Retinal pigment epithelial cell (primary cell): ENCODE results near the gene ITPK1.

Source experiments
- DNase-seq: peaks from one replicate; pipeline ENCODE4 v3.0.0-alpha.2; 2010; ENCODE audit warnings: low read depth
- H3K4me3 ChIP-seq: 2 replicates; pipeline ENCODE4 v1.5.1; 2011; ENCODE audit warnings: mild to moderate bottlenecking, low read length, control low read depth, moderate library complexity
- CTCF ChIP-seq: conservative IDR thresholded peaks from 2 replicates; pipeline ENCODE4 v1.5.1; 2011; ENCODE audit warnings: low read depth, low read length, control low read depth, inconsistent platforms

ITPK1 gene

DNA sequence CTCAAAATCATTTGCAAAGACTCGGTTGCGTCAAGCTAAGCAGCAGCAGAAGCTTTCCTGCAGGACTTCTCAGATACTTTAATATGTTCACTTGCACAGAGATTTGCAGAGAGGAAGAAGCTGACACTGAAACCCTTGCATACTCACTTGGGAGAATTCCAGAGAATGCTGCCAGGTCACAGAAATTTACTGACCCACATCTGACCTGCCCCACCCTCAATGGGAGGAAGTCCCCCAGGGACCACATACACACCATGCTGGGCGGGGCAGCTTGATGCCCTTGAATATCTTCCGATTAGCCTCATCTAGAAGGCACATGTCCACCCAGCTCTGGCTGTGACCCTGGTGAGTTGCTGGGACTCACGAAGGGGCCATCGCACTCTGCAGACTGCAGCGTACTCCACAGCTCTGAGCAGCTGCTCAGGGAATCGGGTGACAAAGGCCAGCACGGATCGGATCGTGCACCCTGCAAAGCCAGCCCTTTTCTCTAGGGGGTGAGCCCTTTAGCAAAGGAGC is 83.2 kb downstream of the ITPK1 start:
- no peak for DNase-seq
- no peak overlapping the region for H3K4me3 ChIP-seq
- no peak for TF ChIP-seq CTCF

DNA sequence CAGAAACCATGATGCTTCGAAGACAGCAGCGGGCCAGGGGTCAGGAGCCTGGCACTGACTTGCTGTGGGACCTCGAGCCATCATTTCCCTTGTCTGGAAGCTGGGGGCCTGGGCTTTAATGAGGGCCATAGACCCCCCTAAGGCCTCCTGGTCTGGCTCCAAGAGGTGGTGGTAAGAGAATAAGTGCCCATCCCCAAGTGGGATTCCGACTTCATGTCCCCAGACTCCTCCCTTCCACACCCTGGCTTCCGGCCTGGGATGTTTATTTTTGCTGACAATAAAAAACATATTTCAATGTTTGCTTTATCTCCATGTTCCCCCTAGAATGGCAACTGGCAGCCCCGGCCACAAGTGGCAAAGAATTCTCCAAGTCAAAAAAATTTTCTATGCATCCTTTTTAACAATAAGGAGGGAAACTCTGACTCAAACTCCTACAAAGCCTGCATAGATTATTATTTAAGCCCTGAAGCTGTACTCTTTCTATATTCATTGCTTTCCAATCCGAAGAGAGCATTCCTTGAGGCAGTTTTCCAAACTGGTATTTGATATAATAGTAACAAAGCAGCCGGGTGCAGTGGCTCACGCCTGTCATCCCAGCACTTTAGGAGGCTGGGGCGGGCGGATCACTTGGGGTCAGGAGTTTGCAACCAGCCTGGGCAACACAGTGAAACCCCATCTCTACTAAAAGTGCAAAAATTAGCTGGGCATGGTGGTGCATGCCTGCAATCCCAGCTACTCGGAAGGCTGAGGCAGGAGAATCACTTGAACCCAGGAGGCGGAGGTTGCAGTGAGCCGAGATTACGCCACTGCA is 84.0 kb downstream of the ITPK1 start:
- no peak for DNase-seq
- H3K4me3 ChIP-seq = no peak overlapping the region
- no peak for TF ChIP-seq CTCF

DNA sequence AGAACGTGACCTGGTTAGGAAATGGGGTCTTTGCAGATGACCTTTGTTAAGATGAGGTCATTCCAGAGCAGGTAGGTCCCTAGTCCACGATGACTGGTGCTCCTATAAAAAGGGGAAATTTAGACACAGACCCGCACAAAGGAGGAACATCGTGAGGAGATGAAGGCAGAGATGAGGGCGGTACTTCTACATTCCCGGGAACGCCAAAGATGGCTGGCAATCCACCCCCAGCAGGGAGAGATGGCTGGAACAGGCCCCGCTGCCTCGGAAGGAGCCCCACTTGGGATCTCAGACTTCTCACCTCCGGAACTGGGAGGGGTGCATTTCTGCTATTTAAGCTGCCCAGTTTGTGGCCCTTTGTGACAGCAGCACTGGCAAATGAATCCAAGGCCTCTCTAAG is 85.0 kb downstream of the ITPK1 start:
- DNase-seq = no peak
- no peak for TF ChIP-seq CTCF
- H3K4me3 ChIP-seq = no peak overlapping the region

GRCh38 chr14:93029911-93030508 is 85.7 kb downstream of the ITPK1 start:
- H3K4me3 ChIP-seq = no peak overlapping the region
- no peak for TF ChIP-seq CTCF
- DNase-seq = no peak

DNA sequence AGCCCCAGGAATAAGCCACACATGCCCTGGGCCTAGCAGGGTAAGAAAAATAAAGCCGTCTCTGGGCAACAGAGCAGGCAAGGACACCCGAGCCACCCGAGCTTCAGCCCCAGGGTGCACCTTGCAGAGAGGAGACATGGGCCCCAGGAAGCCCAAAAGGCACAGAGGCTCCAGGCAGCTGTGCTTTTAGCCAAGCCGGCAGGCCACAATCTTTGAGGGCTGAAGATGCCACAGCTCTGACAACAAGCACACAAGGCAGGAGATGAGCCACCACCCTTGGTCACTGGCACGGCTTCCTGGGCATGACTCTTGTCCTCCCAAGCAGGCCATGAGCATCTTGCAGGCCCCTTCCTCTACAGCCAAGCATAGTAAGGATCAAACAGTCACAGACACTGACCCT is 86.3 kb downstream of the ITPK1 start:
- TF ChIP-seq CTCF = no peak
- no peak overlapping the region for H3K4me3 ChIP-seq

DNA sequence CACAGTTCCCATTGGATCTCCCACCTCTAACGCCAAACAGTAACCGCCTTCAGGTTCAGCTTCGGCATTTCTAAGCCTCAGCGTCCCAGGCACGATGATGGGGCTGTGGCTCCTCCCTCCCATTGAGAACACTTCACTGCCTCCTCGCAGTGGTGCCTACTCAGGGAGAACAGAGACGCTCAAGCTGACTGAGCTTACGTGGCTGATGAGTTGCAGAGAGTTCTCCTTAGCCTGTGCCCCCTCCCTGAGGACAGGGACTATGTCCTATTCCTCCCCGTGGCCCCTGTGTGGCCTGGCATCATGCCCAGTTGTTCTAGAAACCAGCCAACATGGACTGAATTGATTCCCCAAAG is 87.0 kb downstream of the ITPK1 start:
- TF ChIP-seq CTCF = no peak
- no peak overlapping the region for H3K4me3 ChIP-seq
- no peak for DNase-seq

More for the DNA sequence above, 86.3 kb downstream of the ITPK1 start:
- no peak for DNase-seq
